HG03095 (cell line): ENCODE results near the gene SLC6A9.

ENCODE experiments used
- ATAC-seq: cut with Tn5 transposase; IDR thresholded peaks from one replicate; pipeline ENCODE4 v1.9.1; 2021; ENCODE audit warnings: moderate library complexity; ENCODE audit not compliant: unreplicated experiment

SLC6A9 gene

DNA sequence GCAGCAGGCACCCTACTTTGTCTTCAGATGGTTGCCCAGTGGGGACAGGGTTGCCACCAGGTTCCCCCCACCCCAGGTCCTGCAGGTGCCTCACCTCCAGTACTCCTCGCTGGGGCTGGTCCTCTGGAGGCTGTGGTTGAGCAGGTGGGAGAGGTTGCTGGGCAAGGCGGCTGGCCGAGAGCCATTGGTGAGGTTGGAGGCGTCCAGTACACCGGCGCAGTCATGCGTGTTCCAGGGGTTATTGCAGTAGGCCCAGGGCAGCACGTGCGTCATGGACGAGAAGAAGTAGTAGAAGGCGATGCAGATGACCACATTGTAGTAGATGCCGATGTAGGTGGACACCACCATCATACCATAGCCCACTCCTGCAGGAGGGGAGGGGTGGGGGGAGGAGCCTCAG is 23.0 kb downstream of the SLC6A9 start:
- no peak for ATAC-seq

- no peak for ATAC-seq
Observed at GRCh38 chr1:44002606-44003157, 28.6 kb downstream of the SLC6A9 start.

- no peak for ATAC-seq
Observed at GRCh38 chr1:44002165-44002564, 29.1 kb downstream of the SLC6A9 start.

GRCh38 chr1:44000122-44000665 is 31.1 kb downstream of the SLC6A9 start:
- ATAC-seq: no peak

- no peak for ATAC-seq
Observed at GRCh38 chr1:43999455-43999854, 31.8 kb downstream of the SLC6A9 start.

GRCh38 chr1:43998000-43998378 is 33.3 kb downstream of the SLC6A9 start:
- no peak for ATAC-seq

DNA sequence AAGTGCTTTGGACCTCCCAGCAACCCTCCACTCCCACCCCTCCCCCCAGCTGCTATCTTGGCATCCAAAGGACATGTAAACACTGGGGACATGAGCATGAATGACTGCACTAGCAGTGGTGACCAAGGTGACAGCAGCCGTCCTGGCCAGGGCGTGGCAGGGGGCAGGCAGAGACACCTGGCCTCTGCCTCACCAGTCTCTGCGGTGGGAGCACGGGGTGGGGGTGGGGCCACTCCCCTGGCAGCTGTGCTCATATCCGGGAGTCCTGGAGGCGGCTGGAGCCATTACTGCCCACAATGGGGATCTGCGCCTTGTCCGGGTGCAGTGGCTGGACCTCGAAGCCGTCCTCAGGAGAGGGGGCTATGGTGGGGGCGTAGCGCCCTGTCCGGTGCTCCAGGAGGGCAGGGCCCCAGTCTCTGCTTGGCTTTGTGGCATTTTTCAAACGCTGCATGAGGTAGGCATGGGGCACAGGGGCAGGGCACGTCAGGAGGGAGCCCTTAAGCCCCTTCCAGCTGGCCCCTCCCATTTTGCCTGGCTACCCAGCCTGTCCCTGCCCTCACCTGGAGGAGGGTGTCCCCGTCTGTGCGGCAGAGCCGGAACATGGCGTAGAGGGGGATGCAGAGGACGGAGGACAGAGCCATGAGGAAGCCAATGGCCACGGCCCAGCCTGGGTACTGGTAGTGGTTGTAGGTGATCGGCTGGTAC is 33.8 kb downstream of the SLC6A9 start:
- ATAC-seq: no peak

GRCh38 chr1:43996733-43997115 is 34.5 kb downstream of the SLC6A9 start:
- no peak for ATAC-seq

- ATAC-seq: no peak
Observed at GRCh38 chr1:43995984-43996732, 35.1 kb downstream of the SLC6A9 start.

GRCh38 chr1:43994794-43995790 is 36.2 kb downstream of the SLC6A9 start:
- ATAC-seq: no peak

DNA sequence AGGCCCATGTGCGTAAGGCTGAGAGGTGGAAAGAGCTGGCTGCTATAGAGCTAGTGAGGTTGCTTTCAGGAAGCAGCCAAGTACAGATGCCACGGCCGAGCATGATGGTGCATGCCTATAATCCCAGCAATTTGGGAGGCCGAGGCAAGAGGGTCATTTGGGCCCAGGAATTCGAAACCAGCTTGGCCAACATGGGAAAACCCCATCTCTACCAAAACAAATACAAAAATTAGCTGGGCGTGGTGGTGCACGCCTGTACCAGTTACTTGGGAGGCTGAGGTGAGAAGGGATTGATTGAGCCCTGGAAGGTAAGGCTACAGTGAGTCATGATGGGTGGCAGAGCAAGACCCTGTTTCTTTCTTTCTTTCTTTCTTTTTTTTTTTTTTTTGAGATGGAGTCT is 37.2 kb downstream of the SLC6A9 start:
- no peak for ATAC-seq

DNA sequence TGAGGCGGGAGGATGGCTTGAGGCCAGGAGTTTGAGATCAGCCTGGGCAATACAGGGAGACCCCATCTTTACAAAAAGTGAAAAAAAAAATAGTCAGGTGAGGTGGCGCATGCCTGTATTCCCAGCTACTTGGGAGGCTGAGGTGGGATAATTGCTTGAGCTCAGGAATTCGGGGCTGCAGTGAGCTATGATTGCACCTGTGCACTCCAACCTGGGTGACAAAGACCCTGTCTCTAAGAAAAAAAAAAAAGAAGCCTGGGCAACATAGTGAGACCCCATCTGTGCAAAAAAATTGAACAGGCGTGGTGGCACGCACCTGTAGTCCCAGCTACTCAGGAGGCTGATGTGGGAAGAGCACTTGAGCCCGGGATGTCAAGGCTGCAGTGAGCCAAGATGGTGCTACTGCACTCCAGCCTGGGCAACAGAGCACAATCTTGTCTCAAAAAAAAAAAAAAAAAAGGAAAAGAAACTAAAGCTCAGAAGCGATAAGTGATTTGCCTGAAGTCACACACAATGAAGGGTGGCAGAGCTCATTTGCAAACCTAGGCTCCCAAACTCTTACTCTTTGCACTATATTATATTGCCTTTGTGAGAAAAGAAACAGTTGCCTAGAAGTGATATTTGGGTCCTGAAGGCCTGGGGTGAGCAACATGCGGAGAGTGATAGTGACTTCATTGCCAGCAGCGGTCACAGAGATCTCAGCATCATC is 37.9 kb downstream of the SLC6A9 start:
- no peak for ATAC-seq

- ATAC-seq: no peak
Observed at GRCh38 chr1:43992232-43992995, 38.8 kb downstream of the SLC6A9 start.

DNA sequence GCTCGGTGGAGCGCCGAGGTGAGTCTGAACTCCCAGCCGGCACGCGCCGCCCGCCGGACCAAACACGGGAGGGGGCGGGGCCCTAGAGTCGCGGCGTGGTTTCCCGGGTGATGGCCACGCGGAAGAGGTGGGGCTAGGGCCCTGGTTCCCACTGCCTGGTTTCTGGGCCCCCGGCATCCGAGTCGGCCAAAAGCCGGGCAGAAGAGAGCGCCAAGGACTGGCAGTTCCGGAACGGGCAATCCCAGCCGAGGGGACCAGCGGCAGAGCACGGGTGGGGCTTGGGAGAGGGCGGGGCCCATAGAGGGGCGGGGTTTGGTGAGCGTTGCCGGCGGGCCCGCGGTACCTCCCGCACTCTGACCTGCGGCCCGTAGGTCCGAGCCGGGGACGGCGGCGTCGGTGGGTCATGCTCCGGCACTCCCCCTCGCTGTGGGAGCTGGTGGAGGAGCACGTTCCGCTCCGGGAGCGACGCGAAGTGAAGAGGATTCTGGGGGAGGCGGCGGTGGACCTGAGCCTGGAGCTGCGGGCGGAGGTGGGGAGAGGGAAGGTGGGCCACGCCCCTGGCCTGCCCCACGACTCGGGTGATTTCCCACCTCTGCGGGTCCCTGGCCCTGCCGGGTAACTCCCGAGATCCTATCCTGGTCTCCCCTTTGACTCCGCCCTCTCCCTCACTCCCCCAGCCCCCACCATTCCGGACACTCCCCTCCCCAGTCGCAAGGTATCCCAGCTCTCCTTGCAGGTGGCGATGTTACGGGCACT is 39.6 kb downstream of the SLC6A9 start, which contains the start of gene CCDC24:
Gene CCDC24 (plus strand): TSS at position 124 of the 756 bp plus-strand sequence. CDS start 280 bp downstream, at position 404.
- peak; percentile 73 for ATAC-seq

DNA sequence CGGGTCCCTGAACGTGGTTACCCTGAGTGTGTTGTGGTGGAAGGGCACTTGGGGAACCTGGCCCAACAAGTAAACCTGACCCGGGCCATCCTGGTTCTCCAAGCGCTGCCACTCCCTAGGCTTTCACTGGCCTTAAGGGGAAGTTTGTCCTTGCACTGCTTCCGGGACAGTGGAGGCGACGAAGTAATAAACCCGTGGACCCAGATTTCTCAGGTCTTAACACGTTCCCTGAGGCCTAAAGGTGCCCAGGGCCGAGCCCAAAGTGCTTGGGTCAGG is 40.1 kb downstream of the SLC6A9 start:
- ATAC-seq: no peak

DNA sequence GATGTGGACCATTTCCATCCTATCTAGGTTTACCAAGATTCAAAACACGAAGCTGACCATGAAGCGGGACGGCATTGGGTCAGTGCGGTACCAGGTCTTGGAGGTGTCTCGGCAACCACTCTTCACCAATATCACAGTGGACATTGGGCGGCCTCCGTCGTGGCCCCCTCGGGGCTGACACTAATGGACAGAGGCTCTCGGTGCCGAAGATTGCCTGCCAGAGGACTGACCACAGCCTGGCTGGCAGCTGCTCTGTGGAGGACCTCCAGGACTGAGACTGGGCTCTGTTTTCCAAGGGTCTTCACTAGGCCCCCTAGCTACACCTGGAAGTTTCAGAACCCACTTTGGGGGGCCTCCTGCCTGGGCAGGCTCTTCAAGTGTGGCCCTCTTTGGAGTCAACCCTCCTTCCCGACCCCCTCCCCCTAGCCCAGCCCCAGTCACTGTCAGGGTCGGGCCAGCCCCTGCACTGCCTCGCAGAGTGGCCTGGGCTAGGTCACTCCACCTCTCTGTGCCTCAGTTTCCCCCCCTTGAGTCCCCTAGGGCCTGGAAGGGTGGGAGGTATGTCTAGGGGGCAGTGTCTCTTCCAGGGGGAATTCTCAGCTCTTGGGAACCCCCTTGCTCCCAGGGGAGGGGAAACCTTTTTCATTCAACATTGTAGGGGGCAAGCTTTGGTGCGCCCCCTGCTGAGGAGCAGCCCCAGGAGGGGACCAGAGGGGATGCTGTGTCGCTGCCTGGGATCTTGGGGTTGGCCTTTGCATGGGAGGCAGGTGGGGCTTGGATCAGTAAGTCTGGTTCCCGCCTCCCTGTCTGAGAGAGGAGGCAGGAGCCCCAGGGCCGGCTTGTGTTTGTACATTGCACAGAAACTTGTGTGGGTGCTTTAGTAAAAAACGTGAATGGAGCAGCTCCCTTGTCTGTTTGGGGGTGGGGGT is 40.7 kb downstream of the SLC6A9 start:
- ATAC-seq: no peak

- ATAC-seq: no peak
Observed at GRCh38 chr1:43987159-43987902, 43.9 kb downstream of the SLC6A9 start.
